Stimulated activated CD8-positive, alpha-beta memory T cell treated with anti-CD3 and anti-CD28 coated beads, Interleukin-12 subunit alpha, Interleukin-12 subunit beta, amount 100 ng/mL, for 1 hour (primary cell): ENCODE data around the gene SRRM1.
"Not testable (repeated sequence)": the region's sequence is repeated elsewhere in the genome, so short reads cannot be mapped to it uniquely, and the experiment has no call there.

Experiments
- DNase-seq: peaks from one replicate; pipeline ENCODE4 v3.0.0-alpha.2; 2020; ENCODE audit warnings: low read depth

The SRRM1 gene

GRCh38 chr1:24722073-24723035 is 79.3 kb downstream of the SRRM1 start:
- DNase-seq, result not testable (repeated sequence)
